H1 (cell line): ENCODE results near the gene SLC7A6OS. TPM values are rescaled to one million over a fixed set of nuclear protein-coding genes. Genes with fewer than 3 reads are reported as not detected.

Source experiments
- ATF3 ChIP-seq: IDR thresholded peaks from 2 replicates; pipeline ENCODE4 v1.6.1; 2011; ENCODE audit warnings: low read depth, mild to moderate bottlenecking, low read length; ENCODE audit not compliant: insufficient read depth
- BACH1 ChIP-seq: IDR thresholded peaks from 2 replicates; pipeline ENCODE4 v1.6.1; 2012; ENCODE audit warnings: low read length, improper control_type of control experiment
- CEBPB ChIP-seq: IDR thresholded peaks from 2 replicates; pipeline ENCODE4 v1.6.1; 2012; ENCODE audit warnings: low read depth, low read length
- CHD1 ChIP-seq: IDR thresholded peaks from 2 replicates; pipeline ENCODE4 v1.6.1; 2012; ENCODE audit warnings: low read depth, low read length, improper control_type of control experiment
- CREB1 ChIP-seq: IDR thresholded peaks from 2 replicates; pipeline ENCODE4 v1.6.1; 2012; ENCODE audit warnings: inconsistent platforms
- MAFK ChIP-seq: IDR thresholded peaks from 2 replicates; pipeline ENCODE4 v1.6.1; 2012; ENCODE audit warnings: low read depth, mild to moderate bottlenecking, improper control_type of control experiment, low read length
- RFX5 ChIP-seq: IDR thresholded peaks from 2 replicates; pipeline ENCODE4 v1.6.1; 2011; ENCODE audit warnings: low read depth, low read length, improper control_type of control experiment, borderline replicate concordance
- RNF2 ChIP-seq: fragments of 200-900, 300-1000 bp; sonication (generic); IDR thresholded peaks from 2 replicates; pipeline ENCODE4 v1.7.1; 2016; ENCODE audit warnings: borderline replicate concordance, low read depth, mild to moderate bottlenecking, antibody characterized with exemption, low read length; ENCODE audit not compliant: poor library complexity, severe bottlenecking; ENCODE audit errors: missing control alignments
- SP1 ChIP-seq: IDR thresholded peaks from 2 replicates; pipeline ENCODE4 v1.6.1; 2011; ENCODE audit warnings: low read depth, low read length
- TEAD4 ChIP-seq: IDR thresholded peaks from 2 replicates; pipeline ENCODE4 v1.6.1; 2012; ENCODE audit warnings: low read depth, low read length, inconsistent platforms, mixed read lengths
- polyA plus RNA-seq, 7 experiments: library from polyadenylated mRNA; depleted of rRNA in 3 of 7; stranded (reverse) in 5 of 7; unstranded in 2 of 7; fragments of >200 nt in 5 of 7; fragments of 200-250 nt in 2 of 7; gene quantifications; 1 replicate in 5 of 7; 2 replicates in 1 of 7; 4 replicates in 1 of 7; pipeline versions ENCODE4 v1.2.1 to v1.2.3, GENCODE V29; 2011 to 2013; ENCODE audit warnings: missing spikeins in 2 of 7, mixed read lengths in 2 of 7
- total RNA-seq: library from RNA; stranded (reverse); fragmentation: NEBNext Ultra II Directional; extraction: Animal tissue kit (Norgen Biotek cat#: 25700); gene quantifications from 2 replicates; pipeline ENCODE4 v1.2.1, GENCODE V29; 2021
- TF ChIP-seq, protein P1 (sequence below): fragments of 300-600 bp; sonication (generic); IDR thresholded peaks from 2 replicates; pipeline ENCODE4 v1.7.1; 2012; ENCODE audit warnings: low read length, moderate library complexity, mild to moderate bottlenecking, inconsistent platforms; ENCODE audit not compliant: insufficient replicate concordance

The SLC7A6OS gene
- total and polyA plus RNA-seq, 2 of the 8 experiments (the other 6 are each of a cell fraction or from before 2014, with no cell fraction given) = 7.3 to 21.3 TPM

DNA sequence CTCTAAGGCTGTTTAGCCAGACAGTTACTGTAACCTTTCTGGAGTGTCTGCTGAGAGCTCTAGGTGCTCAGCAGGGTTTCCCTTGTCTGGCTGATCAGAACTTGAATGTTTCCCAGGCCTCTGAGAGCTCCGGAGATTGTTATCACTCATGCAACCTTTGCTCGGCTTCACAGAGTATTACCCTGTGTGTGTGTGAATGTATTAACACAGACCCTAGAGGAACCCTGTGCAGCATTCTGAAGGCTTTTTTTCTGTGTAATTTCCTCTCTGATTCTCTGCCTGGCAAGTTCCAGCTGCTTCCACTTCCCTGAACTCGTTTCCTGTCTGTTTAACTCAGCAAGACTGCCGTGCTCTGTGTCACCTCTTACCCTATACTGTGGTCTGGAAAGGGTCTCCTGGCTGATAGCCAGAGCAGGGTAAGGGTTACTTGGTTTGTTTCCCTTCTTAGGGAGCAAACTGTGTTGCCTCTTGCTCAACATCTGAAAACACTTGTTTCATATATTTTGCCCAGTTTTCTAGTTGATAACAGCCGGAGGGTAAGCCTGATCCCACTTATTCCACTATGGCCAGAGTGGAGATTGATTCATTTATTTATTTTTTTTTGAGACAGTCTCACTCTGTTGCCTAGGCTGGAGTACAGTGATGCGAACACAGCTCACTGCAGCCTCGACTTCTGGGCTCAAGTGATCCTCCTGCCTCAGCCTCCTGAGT, 21.8 kb upstream of the SLC7A6OS start (continued):
- TF ChIP-seq, protein P1, sequence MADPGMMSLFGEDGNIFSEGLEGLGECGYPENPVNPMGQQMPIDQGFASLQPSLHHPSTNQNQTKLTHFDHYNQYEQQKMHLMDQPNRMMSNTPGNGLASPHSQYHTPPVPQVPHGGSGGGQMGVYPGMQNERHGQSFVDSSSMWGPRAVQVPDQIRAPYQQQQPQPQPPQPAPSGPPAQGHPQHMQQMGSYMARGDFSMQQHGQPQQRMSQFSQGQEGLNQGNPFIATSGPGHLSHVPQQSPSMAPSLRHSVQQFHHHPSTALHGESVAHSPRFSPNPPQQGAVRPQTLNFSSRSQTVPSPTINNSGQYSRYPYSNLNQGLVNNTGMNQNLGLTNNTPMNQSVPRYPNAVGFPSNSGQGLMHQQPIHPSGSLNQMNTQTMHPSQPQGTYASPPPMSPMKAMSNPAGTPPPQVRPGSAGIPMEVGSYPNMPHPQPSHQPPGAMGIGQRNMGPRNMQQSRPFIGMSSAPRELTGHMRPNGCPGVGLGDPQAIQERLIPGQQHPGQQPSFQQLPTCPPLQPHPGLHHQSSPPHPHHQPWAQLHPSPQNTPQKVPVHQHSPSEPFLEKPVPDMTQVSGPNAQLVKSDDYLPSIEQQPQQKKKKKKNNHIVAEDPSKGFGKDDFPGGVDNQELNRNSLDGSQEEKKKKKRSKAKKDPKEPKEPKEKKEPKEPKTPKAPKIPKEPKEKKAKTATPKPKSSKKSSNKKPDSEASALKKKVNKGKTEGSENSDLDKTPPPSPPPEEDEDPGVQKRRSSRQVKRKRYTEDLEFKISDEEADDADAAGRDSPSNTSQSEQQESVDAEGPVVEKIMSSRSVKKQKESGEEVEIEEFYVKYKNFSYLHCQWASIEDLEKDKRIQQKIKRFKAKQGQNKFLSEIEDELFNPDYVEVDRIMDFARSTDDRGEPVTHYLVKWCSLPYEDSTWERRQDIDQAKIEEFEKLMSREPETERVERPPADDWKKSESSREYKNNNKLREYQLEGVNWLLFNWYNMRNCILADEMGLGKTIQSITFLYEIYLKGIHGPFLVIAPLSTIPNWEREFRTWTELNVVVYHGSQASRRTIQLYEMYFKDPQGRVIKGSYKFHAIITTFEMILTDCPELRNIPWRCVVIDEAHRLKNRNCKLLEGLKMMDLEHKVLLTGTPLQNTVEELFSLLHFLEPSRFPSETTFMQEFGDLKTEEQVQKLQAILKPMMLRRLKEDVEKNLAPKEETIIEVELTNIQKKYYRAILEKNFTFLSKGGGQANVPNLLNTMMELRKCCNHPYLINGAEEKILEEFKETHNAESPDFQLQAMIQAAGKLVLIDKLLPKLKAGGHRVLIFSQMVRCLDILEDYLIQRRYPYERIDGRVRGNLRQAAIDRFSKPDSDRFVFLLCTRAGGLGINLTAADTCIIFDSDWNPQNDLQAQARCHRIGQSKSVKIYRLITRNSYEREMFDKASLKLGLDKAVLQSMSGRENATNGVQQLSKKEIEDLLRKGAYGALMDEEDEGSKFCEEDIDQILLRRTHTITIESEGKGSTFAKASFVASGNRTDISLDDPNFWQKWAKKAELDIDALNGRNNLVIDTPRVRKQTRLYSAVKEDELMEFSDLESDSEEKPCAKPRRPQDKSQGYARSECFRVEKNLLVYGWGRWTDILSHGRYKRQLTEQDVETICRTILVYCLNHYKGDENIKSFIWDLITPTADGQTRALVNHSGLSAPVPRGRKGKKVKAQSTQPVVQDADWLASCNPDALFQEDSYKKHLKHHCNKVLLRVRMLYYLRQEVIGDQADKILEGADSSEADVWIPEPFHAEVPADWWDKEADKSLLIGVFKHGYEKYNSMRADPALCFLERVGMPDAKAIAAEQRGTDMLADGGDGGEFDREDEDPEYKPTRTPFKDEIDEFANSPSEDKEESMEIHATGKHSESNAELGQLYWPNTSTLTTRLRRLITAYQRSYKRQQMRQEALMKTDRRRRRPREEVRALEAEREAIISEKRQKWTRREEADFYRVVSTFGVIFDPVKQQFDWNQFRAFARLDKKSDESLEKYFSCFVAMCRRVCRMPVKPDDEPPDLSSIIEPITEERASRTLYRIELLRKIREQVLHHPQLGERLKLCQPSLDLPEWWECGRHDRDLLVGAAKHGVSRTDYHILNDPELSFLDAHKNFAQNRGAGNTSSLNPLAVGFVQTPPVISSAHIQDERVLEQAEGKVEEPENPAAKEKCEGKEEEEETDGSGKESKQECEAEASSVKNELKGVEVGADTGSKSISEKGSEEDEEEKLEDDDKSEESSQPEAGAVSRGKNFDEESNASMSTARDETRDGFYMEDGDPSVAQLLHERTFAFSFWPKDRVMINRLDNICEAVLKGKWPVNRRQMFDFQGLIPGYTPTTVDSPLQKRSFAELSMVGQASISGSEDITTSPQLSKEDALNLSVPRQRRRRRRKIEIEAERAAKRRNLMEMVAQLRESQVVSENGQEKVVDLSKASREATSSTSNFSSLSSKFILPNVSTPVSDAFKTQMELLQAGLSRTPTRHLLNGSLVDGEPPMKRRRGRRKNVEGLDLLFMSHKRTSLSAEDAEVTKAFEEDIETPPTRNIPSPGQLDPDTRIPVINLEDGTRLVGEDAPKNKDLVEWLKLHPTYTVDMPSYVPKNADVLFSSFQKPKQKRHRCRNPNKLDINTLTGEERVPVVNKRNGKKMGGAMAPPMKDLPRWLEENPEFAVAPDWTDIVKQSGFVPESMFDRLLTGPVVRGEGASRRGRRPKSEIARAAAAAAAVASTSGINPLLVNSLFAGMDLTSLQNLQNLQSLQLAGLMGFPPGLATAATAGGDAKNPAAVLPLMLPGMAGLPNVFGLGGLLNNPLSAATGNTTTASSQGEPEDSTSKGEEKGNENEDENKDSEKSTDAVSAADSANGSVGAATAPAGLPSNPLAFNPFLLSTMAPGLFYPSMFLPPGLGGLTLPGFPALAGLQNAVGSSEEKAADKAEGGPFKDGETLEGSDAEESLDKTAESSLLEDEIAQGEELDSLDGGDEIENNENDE = no peak
- no peak for TF ChIP-seq ATF3
- no peak for TF ChIP-seq BACH1
- TF ChIP-seq CREB1 = no peak
- TF ChIP-seq CEBPB = no peak
- TF ChIP-seq CHD1 = no peak
- TF ChIP-seq TEAD4 = no peak
- no peak for TF ChIP-seq RNF2
- no peak for TF ChIP-seq MAFK
- TF ChIP-seq RFX5 = no peak
- TF ChIP-seq SP1 = no peak
